NOMO-1 treated with DMSO at 0.1 percent for 48 hours (cell line): Measurements from ENCODE around the gene NEGR1.
A peak's percentile ranks its signal among the peaks of the same experiment; 100 is the strongest.

ENCODE experiments used
- DNase-seq: peaks from one replicate; lab custom pipeline; 2025; ENCODE audit not compliant: unreplicated experiment; lab: John Stamatoyannopoulos, UW

Gene NEGR1

DNA sequence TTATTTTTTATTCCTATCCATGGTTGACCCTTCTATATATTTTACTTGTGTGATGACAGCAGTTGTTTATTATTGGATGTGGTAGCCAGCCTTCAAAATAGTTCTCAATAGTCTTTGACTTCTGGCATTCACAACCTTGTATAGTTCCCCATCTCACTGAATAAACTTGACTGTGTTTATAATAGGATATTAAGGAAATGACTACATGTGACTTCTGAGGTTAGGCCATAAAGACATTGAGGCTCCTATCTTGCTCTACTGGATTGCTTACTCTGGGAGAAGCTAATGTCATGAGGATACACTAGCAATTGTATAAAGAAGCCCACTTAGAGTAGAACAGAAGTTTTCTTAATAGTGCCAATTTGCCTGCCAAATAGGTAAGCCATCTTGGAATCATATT is 231.8 kb downstream of the NEGR1 start:
- no peak for DNase-seq

DNA sequence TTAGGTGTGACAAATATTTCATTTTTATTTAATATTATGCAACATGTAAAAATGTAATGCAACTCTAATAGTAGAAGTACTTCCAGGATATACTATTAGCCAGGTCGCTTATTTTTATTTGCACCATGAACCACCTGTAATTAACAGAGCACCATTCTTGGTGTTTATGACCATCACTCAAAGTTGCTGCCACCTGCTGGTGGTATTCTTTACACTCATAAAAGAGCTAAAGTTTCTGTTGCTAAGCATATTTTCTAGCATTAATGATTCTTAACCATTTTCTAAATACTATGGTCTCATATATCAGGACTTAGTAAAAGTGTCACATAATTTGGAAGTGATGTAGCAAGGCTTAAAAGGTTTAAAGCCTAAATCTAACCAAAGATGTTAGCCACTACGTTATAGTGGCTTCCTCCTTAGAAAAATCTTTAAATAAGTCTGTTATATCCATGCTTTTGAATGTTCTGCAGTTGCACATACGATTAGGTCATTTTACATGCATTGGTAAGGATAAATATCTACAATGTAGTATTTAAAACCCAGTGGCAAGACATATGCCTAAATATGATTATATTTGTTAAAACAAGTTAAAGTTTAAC is 244.5 kb downstream of the NEGR1 start:
- DNase-seq: peak; percentile 27

DNA sequence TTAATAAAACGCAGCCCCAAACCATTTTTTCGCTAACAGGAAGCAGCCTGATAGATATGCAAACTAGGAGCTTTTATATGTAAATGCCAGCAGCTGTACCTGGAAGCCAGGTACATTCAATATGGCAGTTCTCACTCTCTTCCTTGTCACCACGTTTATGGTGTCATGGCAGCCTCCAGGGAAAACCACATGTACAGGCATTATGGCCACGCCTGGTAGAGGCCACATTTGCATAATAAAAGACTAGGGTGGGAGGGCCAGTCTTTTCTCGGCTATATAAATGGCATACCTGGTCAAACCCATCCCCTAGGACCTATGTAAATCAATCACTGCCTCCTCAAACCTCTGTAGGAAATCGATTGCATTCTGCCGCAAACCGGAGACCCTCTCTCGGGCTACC is 247.5 kb downstream of the NEGR1 start:
- no peak for DNase-seq

DNA sequence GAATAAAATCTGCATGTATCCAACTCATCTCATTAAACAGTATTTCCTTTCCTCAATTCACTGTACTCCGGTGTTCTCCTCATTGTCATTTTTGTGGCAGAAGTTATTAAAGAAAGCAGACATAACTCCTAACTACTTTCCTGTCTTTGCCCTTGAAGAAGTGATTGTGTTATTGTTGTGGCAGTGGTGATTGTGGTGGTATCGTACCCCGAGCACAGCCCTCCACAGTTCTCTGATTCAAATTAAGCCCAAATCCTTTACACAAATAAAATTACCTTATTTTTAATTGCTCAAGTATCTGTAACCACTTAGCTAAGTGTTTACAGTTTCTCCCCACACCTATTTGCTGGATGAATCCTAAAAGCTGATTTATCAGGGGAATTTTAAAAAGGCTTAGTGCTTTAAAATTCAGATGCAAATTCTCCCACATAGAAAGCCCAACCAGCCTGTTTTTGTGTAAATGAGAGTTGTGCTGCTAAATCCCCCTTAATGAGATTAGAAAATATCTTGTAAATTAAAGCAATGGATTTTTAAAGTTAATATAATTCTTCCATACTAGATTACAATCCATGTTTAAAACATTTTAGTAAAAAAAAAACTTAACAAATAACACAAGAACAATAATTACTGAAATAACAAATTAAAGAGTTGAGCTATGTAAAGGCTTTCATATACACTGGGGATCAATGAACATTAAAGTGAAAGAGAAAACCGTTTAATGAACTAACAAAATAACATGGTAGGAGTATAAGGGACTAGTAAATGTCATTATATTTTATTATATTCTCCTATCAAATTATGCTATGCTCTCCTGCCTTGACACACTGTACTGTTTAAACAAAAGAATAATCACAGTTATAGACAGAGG is 259.0 kb downstream of the NEGR1 start:
- no peak for DNase-seq

DNA sequence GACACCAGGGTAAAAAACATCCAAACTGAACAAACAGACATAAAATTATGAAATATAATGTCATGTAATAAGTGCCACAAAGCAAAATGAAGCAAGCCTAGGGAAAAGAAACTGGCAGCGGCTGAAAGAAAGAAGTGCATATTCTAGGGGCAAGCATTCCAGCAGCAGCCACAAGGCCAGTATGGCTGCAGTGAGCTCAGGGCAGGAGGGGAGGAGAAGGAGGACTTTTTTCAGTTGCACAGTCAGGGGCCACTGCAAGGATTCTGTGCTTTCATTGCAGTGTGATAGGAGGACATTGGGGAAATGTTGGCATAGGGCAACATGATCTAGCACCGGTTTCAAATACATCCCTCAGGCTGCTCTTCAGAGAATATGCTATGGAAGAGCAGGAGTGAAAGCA is 263.8 kb downstream of the NEGR1 start:
- no peak for DNase-seq

DNA sequence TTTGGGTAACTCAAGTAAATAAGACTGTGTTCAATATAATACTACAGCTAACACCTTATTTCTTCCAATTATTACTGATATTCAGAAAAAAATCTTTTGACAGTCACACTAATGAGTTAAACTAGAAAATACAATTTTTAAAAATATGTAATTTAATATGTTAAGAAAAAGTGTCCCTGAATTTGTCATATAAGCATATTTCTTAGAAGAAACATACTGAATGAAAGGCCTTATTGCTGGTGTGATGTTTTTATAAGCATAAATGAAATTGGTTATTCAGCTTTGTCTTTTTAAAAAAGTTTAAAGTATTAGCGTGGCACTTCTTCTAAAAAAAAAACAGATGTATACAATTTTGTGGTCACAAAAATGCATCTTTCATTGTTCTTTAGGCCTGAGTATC is 267.3 kb downstream of the NEGR1 start:
- DNase-seq: no peak

DNA sequence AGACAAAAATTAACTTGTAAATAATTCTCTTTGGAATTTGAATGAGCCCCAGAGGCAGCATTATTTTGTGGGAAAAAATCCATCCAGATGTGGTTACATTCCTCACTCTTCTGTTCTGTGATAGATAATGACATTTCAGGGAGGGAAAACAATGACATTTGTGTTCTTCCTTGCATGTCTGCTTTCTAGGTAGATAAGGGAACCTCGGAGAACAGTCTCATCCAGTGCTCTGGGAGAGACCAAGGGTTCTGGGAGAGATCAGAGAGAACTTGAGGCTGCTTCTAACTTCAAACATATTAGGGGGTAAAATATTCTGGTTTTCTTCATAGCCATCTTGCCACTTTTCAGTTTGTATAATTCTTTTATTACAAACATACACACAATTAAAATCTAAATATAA is 269.2 kb downstream of the NEGR1 start:
- no peak for DNase-seq

DNA sequence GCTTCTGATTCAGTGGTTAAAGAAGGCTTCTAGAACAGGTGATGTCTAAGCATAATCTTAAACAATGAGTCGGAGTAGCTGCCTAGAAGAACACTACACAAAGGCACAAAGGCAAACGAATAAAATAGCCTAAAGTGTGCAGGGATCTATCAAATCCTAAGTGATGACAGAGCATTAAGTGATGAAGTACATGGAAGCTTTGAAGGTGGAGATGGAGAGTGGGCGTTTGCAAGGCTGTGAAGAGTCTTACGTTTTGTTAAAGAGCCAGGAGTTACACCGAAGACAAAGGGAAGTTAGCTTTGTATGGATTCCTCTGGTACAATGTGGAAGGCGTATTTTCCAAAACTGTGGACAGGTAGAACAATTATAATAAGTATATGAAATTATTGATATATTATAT is 270.6 kb downstream of the NEGR1 start:
- DNase-seq: no peak

DNA sequence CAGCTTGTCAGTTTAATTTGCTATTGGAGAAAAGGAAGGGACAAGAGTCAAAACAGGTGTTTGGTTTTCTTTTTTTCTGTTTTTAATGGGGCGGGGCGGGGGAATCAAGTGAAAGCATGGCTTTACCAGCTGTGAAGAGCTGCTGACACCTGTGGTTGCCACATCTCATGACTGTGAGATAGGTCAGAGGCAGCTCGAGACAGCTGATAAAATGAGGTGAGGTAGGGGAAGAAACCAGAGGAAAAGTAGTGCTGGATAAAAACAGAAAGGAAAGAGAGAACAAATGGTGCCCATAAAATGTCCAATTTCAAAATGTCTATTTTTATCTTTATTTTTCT is 272.3 kb downstream of the NEGR1 start:
- DNase-seq: no peak

DNA sequence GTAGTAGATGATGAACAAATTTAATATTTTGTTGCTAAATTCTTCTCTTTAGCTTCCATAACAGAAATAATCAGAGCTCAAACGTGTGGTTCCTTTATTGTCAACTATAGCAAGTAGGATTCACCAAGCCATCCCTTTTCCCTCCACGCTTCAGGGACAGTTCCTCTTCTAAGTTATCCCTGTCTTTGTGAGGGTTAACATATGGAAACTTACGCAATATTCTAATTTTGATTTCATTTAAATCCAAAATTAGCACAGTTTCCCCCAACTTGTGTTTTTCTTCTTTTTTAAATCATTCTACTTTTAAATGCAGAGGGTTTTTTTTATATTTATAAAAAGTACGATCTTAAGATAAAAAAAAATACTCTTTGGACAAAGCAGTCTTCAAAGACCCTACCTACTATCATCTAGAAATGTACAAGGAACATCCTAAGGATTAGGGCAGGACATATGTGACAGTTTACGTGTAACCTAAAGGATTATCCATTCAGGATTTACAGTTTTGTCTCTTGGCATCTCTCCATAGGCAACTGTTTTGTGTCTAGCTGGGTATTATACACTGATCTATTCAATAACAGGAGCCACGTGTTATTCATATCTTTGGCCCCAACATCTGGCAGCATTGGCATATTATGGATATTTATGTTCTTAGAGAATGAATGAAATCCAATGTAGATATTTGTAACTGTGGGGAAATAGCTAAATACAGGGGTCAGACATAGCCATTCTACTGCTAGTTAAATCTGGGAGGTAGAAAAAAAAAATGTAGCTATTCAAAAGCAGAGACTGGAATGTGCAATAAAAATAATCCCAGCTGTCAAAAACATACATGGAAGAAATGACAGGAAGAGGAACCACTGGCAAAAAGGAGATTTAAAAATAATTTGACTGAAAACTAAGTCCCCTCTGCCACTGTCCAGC is 272.9 kb downstream of the NEGR1 start:
- no peak for DNase-seq

DNA sequence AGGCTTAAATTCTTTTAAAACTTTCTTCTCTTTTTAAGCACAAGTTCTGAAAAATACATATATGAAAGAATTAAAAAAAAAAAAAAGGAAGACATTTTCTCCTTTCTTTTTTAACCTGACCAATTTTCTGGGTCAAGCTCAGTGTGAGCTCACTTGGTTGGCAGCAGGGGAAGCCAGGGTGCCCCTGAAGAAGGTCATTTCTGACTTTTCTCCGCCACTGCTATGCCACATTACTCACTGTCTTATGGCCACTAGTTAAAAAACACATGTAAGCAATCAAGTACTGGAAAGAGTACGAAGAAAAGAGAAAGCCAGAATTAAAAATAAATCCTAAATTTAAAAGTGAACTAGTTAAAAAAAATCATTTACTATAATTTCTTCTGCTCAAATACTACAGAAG is 275.0 kb downstream of the NEGR1 start:
- DNase-seq: no peak

DNA sequence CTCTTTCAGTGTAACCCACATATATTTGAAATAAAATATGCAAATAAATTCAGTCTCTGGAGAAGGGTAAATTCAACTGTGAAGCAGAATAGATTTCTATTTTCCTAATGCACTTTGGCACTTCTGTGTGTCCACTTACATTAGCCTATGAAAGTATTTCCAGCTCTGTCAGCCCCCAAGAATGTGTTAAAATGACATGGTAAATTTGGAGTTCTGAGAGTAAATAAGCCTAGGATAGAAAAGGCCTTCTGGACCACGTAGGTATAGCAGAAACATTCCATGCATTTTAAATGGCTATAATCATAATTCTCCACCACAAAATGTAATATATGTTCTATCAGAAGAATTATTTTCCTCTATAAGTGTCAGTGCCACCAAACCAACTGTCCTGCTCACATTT is 276.2 kb downstream of the NEGR1 start:
- no peak for DNase-seq

DNA sequence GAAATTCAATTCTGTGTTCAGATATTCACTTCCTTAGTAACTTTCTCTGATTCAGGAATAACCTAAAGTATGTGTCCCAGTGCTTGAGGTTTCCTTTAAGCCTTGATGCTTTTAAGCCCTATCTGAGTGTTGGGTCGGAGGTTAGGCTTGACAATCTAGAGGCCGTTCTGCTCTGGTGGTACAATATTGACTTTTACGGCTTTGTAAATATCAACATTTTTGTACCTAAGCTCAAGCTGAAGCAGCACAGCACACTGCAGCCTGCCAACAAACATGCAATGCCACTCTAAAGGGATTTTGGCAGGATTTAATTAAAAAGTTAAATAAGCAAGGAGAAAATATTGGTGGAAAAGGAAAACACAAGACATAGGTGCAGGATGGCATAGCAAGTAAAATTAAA is 279.2 kb downstream of the NEGR1 start:
- DNase-seq: no peak

DNA sequence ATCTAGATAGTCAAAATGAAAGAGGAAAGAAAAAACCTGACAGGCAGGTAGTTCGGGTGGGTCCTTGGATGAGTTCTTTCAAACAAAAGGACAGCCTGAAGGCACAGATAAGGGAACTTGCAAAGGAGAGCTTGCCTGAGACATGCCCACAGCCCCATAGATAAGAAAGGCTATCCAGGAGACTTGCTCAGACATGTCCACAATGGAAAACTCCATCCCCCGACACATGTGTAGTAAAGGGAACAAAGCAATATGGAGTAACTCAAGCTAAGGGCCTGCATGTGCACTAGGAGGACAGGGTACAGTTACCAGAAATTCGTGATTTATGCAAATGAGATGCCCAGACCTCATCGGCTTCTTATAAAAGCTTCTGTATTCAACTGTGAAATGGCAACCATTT is 281.5 kb downstream of the NEGR1 start:
- no peak for DNase-seq

DNA sequence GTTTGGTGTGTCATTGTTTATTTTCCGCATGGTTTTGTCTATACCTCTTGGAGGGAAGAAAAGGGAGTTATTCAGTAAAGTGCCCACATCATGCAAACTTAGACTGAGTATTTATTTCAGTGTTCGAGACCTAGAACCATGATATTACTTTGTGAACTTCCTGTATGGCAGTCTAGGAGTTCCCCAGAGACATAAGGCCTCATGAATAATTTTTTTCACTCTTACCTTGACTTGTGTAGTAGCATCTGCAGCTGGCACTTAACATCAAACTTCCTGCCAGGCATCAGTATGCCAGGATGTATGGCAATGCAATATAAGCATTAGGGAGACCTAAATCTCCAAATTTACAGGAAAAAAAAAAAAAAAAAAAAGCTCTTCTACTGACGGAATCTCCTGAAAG is 287.7 kb downstream of the NEGR1 start:
- no peak for DNase-seq

DNA sequence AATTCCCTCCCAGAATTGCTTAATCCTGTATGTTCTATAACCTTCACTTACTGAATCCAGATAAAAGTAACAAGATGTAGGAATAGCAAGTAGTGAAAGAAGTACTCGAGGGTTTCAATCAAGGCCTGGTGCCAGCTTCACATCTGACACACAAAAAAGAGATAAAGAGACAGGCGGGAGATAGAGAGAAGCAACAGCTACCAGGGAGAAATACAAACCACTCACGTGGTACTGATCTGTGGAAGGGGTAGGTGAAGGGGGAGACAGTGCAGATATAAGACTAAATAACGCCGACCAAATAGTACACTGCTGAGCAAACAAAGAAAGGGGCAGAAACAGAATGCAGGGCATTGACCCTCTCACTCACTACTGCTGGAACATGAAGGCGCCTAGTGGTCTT is 295.2 kb downstream of the NEGR1 start:
- no peak for DNase-seq

DNA sequence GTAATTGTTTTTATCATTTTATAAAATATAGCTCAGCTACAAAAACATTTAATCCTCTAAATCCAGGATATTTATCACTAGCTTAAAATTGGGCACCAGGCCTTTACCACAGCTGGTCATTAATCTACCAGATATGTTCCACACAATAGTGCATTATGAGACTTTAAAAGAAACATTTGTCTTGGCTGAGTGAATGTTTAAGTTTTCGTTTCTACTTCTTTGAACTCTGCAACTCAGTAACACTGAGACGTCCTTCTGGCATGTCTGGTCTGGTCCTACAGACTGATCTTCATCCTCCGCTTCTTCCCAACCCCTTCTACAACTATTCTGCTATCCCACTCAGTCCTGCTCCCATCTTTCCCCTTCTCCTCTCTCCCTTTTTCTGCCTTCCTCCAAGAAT is 296.2 kb downstream of the NEGR1 start:
- DNase-seq: no peak

DNA sequence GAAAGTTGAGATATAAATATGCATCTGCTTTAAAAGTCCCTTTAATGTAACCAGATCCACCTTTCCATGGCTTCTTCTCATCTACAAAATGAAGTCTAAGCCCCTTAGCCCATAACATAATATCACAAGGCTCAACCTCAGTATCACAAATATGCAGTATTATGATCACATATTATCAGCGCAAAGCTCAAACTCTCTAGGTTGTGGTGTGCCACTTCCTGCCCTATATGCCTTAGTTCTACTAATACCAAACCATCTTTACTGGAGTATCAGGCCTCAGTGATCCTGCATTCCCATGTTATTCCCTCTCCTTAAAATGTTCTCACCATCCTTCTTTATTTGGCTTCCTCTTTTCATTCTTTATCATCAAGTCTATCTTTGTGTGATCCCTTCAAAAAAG is 301.8 kb downstream of the NEGR1 start:
- no peak for DNase-seq

DNA sequence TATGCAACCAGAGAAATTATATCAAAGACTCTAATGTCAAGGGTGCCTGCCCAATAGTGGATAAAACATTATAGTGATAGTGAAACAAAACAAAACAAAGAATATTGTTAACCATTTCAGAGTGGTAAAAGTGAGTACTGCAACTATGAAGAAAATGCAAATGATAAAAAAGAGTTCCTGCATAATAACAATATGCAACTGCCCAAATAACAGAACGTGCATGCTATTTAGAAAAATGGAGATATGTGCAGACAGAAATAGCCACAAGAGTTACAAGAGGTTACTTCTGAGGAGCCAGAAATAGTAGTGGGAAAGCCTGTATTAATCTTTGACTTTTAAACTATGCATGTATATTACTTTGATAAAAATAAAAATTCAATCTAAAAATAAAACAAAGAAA is 302.5 kb downstream of the NEGR1 start:
- no peak for DNase-seq

DNA sequence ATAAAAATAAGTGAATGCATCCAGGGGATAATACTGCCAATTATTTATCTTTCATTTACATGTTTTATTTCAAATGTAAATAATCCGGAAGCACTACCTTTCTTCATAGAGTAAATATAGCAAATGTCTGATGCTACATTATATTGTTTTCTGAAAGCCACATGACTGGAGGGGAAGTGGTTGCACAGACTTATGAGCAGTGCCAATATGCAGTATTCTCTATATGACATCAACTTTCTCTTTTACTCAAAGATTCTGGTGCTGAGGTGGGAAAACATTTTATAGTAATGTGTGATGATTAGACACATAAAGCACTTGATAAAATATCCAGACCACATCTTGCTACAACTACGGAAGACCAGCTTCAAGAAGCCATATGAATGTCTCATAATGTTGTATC is 314.7 kb downstream of the NEGR1 start:
- DNase-seq: no peak

DNA sequence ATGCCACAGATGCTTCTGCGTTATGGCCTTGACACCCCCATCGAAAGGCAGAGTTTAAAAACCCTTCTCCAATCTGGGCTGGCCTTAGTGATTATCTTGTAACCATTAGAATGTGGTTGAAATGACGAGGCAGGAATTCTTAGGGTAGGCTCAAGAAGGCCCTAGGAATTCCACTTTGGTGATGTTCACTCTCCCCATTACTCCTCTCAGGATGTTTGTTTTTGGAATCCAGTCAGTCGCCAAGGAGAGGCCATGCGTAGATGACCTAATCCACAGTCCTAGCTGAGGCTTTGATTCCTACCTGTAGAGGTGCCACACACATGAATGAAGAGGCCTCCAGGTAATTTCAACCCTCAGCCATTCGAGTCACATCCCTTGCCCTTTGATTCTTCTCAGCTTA is 318.2 kb downstream of the NEGR1 start:
- DNase-seq: no peak
